ENCODE results near the gene SDR42E2.

Gene SDR42E2

GRCh38 chr16:22195695-22196558, 33.6 kb downstream of the SDR42E2 start (continued):
- TF ChIP-seq, protein P1, sequence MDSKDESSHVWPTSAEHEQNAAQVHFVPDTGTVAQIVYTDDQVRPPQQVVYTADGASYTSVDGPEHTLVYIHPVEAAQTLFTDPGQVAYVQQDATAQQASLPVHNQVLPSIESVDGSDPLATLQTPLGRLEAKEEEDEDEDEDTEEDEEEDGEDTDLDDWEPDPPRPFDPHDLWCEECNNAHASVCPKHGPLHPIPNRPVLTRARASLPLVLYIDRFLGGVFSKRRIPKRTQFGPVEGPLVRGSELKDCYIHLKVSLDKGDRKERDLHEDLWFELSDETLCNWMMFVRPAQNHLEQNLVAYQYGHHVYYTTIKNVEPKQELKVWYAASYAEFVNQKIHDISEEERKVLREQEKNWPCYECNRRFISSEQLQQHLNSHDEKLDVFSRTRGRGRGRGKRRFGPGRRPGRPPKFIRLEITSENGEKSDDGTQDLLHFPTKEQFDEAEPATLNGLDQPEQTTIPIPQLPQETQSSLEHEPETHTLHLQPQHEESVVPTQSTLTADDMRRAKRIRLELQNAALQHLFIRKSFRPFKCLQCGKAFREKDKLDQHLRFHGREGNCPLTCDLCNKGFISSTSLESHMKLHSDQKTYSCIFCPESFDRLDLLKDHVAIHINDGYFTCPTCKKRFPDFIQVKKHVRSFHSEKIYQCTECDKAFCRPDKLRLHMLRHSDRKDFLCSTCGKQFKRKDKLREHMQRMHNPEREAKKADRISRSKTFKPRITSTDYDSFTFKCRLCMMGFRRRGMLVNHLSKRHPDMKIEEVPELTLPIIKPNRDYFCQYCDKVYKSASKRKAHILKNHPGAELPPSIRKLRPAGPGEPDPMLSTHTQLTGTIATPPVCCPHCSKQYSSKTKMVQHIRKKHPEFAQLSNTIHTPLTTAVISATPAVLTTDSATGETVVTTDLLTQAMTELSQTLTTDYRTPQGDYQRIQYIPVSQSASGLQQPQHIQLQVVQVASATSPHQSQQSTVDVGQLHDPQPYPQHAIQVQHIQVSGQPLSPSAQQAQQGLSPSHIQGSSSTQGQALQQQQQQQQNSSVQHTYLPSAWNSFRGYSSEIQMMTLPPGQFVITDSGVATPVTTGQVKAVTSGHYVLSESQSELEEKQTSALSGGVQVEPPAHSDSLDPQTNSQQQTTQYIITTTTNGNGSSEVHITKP (tag by site-specific recombination; IDR thresholded peaks at IDR 0.05), result 0 out of 2 replicates have a peak, but pooled peaks have one; percentile 6
- TF ChIP-seq ZNF610 (tag by site-specific recombination; IDR thresholded peaks at IDR 0.05; ENCODE audit: borderline replicate concordance), result 0 out of 2 replicates have a peak, but pooled peaks have one; percentile 39
- peak; percentile 86; the same call in 1 of the 2 replicates for TF ChIP-seq ZSCAN18 (tag by site-specific recombination; IDR thresholded peaks at IDR 0.05)
- TF ChIP-seq, protein P2, sequence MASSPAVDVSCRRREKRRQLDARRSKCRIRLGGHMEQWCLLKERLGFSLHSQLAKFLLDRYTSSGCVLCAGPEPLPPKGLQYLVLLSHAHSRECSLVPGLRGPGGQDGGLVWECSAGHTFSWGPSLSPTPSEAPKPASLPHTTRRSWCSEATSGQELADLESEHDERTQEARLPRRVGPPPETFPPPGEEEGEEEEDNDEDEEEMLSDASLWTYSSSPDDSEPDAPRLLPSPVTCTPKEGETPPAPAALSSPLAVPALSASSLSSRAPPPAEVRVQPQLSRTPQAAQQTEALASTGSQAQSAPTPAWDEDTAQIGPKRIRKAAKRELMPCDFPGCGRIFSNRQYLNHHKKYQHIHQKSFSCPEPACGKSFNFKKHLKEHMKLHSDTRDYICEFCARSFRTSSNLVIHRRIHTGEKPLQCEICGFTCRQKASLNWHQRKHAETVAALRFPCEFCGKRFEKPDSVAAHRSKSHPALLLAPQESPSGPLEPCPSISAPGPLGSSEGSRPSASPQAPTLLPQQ (tag by site-specific recombination; IDR thresholded peaks at IDR 0.05), result peak; percentile 66; the same call in 1 of the 2 replicates
- no peak for TF ChIP-seq FEZF1 (tag by site-specific recombination; IDR thresholded peaks at IDR 0.05)
- peak; percentile 91; the same call in 1 of the 2 replicates for TF ChIP-seq ZNF324 (tag by site-specific recombination; IDR thresholded peaks at IDR 0.05)
- no peak for TF ChIP-seq ELK4 (IDR thresholded peaks at IDR 0.05; ENCODE audit: borderline replicate concordance, low read depth, low read length)
- peak; percentile 90 for TF ChIP-seq ZNF2 (tag by site-specific recombination; IDR thresholded peaks at IDR 0.05)
- no peak for TF ChIP-seq OSR2 (tag by site-specific recombination; IDR thresholded peaks at IDR 0.05)
- no peak for TF ChIP-seq ZNF155 (tag by site-specific recombination; IDR thresholded peaks at IDR 0.05)
- TF ChIP-seq KLF9 (tag by site-specific recombination; IDR thresholded peaks at IDR 0.05; ENCODE audit: low read depth), result peak; percentile 98
- TF ChIP-seq ZNF10 (tag by site-specific recombination; IDR thresholded peaks at IDR 0.05), result no peak
- peak; percentile 54 for TF ChIP-seq ZEB2 (tag by site-specific recombination; IDR thresholded peaks at IDR 0.05)
- peak; percentile 78 for TF ChIP-seq SP3 (tag by site-specific recombination; IDR thresholded peaks at IDR 0.05)
- TF ChIP-seq, protein P3, sequence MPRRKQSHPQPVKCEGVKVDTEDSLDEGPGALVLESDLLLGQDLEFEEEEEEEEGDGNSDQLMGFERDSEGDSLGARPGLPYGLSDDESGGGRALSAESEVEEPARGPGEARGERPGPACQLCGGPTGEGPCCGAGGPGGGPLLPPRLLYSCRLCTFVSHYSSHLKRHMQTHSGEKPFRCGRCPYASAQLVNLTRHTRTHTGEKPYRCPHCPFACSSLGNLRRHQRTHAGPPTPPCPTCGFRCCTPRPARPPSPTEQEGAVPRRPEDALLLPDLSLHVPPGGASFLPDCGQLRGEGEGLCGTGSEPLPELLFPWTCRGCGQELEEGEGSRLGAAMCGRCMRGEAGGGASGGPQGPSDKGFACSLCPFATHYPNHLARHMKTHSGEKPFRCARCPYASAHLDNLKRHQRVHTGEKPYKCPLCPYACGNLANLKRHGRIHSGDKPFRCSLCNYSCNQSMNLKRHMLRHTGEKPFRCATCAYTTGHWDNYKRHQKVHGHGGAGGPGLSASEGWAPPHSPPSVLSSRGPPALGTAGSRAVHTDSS (tag by site-specific recombination; IDR thresholded peaks at IDR 0.05), result peak; percentile 16
- peak; percentile 76 for TF ChIP-seq ZBTB21 (tag by site-specific recombination; IDR thresholded peaks at IDR 0.05)
- no peak for TF ChIP-seq ZNF624 (tag by site-specific recombination; IDR thresholded peaks at IDR 0.05)
- TF ChIP-seq ZNF16 (tag by site-specific recombination; IDR thresholded peaks at IDR 0.05; ENCODE audit: low read depth), result no peak
- TF ChIP-seq ZNF660 (tag by site-specific recombination; IDR thresholded peaks at IDR 0.05), result peak; percentile 91
- TF ChIP-seq KLF1 (tag by site-specific recombination; IDR thresholded peaks at IDR 0.05), result peak; percentile 92
- no peak for TF ChIP-seq PRDM1 (tag by site-specific recombination; IDR thresholded peaks at IDR 0.05)
- TF ChIP-seq IKZF3 (tag by site-specific recombination; IDR thresholded peaks at IDR 0.05), result peak; percentile 45; the same call in 1 of the 2 replicates
- peak; percentile 97 for TF ChIP-seq KLF7 (tag by site-specific recombination; IDR thresholded peaks at IDR 0.05; ENCODE audit: borderline replicate concordance)
- no peak for TF ChIP-seq ZNF350 (tag by site-specific recombination; IDR thresholded peaks at IDR 0.05)
- 0 out of 2 replicates have a peak, but pooled peaks have one; percentile 44 for TF ChIP-seq ZNF664 (tag by site-specific recombination; IDR thresholded peaks at IDR 0.05)
- TF ChIP-seq ZNF629 (tag by site-specific recombination; IDR thresholded peaks at IDR 0.05), result peak; percentile 76
- TF ChIP-seq ZNF501 (tag by site-specific recombination; IDR thresholded peaks at IDR 0.05), result peak; percentile 40; the same call in 1 of the 2 replicates
- TF ChIP-seq ZNF548 (tag by site-specific recombination; IDR thresholded peaks at IDR 0.05), result no peak
- no peak for TF ChIP-seq ZBTB7A (tag by site-specific recombination; IDR thresholded peaks at IDR 0.05; ENCODE audit: low read depth)
- peak; percentile 59; the same call in 1 of the 2 replicates for TF ChIP-seq ZNF76 (tag by site-specific recombination; IDR thresholded peaks at IDR 0.05; ENCODE audit: borderline replicate concordance, low read depth)
- TF ChIP-seq ZFP37 (tag by site-specific recombination; IDR thresholded peaks at IDR 0.05), result no peak
- peak; percentile 88 for TF ChIP-seq ZNF654 (tag by site-specific recombination; IDR thresholded peaks at IDR 0.05; ENCODE audit: low read depth)

Measured in HEK293 (cell line).